Pericardium fibroblast (primary cell): ENCODE results near the gene CEP295NL. TPM values are rescaled to one million over a fixed set of nuclear protein-coding genes. Genes with fewer than 3 reads are reported as not detected.

Experiments used
- total RNA-seq: library from RNA; depleted of rRNA; stranded (reverse); fragments of >200 nt; gene quantifications from 2 replicates; pipeline ENCODE4 v1.2.3, GENCODE V29; 2015

The CEP295NL gene, protein sequence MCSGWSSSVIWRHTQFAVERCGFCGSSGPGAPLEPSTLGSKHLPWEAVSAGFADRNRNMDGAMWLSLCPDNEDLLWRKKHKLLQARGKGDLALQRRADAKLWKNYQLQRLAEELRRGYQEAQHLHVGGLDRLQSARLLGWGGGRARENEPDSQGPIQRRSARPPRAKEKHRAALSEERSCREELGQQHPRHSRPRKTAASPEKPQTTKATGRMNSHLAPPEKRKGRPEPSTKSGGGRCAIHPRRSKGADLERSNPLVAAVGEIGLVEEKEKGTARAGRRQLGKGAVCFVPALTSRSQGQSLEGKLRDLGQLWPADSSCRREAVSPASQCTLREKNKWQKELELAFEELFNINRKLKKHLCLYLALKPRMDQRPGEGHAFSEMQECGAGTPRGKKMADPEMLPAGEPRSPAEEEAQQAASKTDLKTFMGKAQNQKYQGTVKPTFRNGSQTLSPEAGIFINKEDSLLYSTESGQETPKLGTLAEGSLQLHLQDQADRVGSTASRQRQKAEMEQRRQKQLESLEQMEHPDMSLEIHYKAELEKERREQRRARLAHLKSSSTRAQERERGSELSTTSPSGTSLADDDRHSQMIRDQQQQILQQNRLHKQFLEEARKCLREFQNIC
- total RNA-seq: 0.09 and 0.23 TPM in 2 replicates

DNA sequence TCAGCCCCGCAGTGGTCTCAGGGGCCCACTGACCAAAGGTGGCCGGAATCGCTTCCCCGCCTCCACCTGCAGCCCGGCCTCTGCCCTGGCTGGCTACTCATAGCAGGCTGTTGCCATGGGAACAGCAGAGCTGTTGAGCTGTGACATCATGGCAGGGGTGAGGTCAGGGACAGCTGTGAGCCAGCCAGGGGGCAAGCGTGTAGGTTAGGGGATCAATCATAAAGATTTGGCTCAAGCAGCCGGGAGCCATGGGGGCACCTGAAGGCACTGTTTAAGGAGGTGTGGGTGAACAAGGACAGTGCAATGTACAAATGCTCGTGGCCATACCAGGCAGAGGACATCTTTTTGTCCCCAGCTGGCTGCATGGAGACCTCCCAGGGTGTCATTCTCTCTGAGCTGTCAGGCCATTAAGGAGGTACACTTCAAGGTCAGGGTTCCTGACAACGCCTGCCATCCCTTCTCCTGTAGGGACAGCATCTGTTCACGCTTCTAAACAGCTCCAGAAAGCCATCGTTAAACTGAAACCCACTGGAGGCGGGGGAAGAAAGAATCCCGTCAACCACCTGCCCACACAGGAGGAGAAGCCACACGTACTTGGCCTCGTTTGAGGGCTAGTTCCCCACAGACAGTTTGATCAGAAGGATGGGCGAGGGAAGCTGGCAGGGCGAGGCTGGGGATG, at the start of gene CEP295NL:
Gene CEP295NL (minus strand): TSS at position 101 of the 679 bp plus-strand sequence. CDS start 1,373 bp downstream, outside the sequence.

GRCh38 chr17:78925234-78925633, 22.2 kb upstream of the CEP295NL start, which contains the start of gene TIMP2:
Gene TIMP2, minus strand, starts transcription at chr17:78925387. Its CDS starts 299 bp downstream, at chr17:78925088.

GRCh38 chr17:78840780-78841611, 62.0 kb downstream of the CEP295NL start, which contains the start of gene USP36:
Gene USP36, minus strand, starts transcription at chr17:78840814. Its CDS starts 4,451 bp downstream, at chr17:78836363.

Other genes with a start within 250 kb of the CEP295NL start
- 9.6 and 12.9 TPM in 2 replicates for gene CYTH1, start 120.9 kb downstream of the CEP295NL start, total RNA-seq
- 14.7 and 15.2 TPM in 2 replicates for gene USP36, start 62.4 kb downstream of the CEP295NL start, total RNA-seq
- gene TIMP2, start 22.2 kb upstream of the CEP295NL start, total RNA-seq: 312 and 323 TPM in 2 replicates
- 387 and 461 TPM in 2 replicates for gene LGALS3BP, start 76.7 kb upstream of the CEP295NL start, total RNA-seq
- 35.2 TPM in 2 replicates for gene CANT1, start 106.6 kb upstream of the CEP295NL start, total RNA-seq
- 36.3 and 210 TPM in 2 replicates for gene C1QTNF1, start 121.0 kb upstream of the CEP295NL start, total RNA-seq
- 6.1 and 7.9 TPM in 2 replicates for gene ENGASE, start 171.6 kb upstream of the CEP295NL start, total RNA-seq